K562 (cell line): ENCODE results near the gene NF2. TPM values are rescaled to one million over a fixed set of nuclear protein-coding genes. Genes with fewer than 3 reads are reported as not detected.

Source experiments
- ATAC-seq: fragments of 200-7000 bp; cut with Tn5 transposase; 3 replicates; pipeline ENCODE4 v1.9.1; 2020; ENCODE audit warnings: moderate library complexity
- BruUV-seq: library from RNA; stranded (reverse); fragments of 400-500 nt; replicated peaks from 2 replicates; lab custom pipeline; 2021; lab: Mats Ljungman, UMichigan
- CTCF ChIA-PET: fragments of 300-600 bp; formaldehyde crosslinking; extraction: SDS; loops from one replicate; lab custom pipeline; 2021; ENCODE audit warnings: low intra/inter-chr PET ratio; lab: Yijun Ruan, JAX
- POLR2A ChIA-PET: fragments of 300-600, 350-650 bp; sonication (Branson Sonifier 250); formaldehyde crosslinking; extraction: SDS; loops from one replicate; lab custom pipeline; 2021; ENCODE audit warnings: antibody characterized with exemption, inconsistent platforms; lab: Yijun Ruan, JAX
- DNase-seq, 4 experiments: peaks; one replicate each; pipeline versions ENCODE4 v3.0.0 to v3.0.0-alpha.2; 2011 to 2018; ENCODE audit warnings: low spot score in 3 of 4, mixed read lengths in 3 of 4; ENCODE audit errors: extremely low read depth in 1 of 4
- FAIRE-seq: peaks from 2 replicates; lab custom pipeline; 2011; peaks lifted over from hg19 to GRCh38; lab: Jason Lieb, UNC
- H2AFZ ChIP-seq: 2 replicates; pipeline ENCODE4 v1.6.0; 2011; ENCODE audit warnings: low read depth, low read length, control low read depth, inconsistent platforms
- H3K27ac ChIP-seq: fragments of 200-600 bp; 3 replicates; pipeline ENCODE4 v1.8.0; 2011; ENCODE audit warnings: low read depth, mild to moderate bottlenecking, control low read depth, inconsistent platforms, low read length, moderate library complexity, mixed read lengths; ENCODE audit errors: extremely low read depth
- H3K27me3 ChIP-seq, 2 experiments: fragments of 300-600 bp in 1 of 2; 2 replicates in 1 of 2; 3 replicates in 1 of 2; pipeline versions ENCODE4 v1.6.0 to v1.8.0; 2011; ENCODE audit warnings: inconsistent platforms in 2 of 2, low read length in 2 of 2, mild to moderate bottlenecking in 1 of 2, mixed read lengths in 1 of 2, moderate library complexity in 1 of 2; ENCODE audit not compliant: control insufficient read depth in 2 of 2, insufficient read depth in 2 of 2
- H3K36me3 ChIP-seq: fragments of 300-600 bp; 3 replicates; pipeline ENCODE4 v1.8.0; 2011; ENCODE audit warnings: mild to moderate bottlenecking, low read length, inconsistent platforms; ENCODE audit not compliant: control insufficient read depth, insufficient read depth
- H3K4me1 ChIP-seq, 2 experiments: fragments of 200-600 bp in 1 of 2; replicated peaks in 1 of 2; 2 replicates in 1 of 2; 3 replicates in 1 of 2; pipeline versions ENCODE4 v1.5.1 to v1.8.0; 2011; ENCODE audit warnings: inconsistent platforms in 2 of 2, low read length in 2 of 2, mild to moderate bottlenecking in 1 of 2, mixed read lengths in 1 of 2, moderate library complexity in 1 of 2; ENCODE audit not compliant: control insufficient read depth in 2 of 2, insufficient read depth in 2 of 2
- H3K4me2 ChIP-seq: 2 replicates; pipeline ENCODE4 v1.6.1; 2011; ENCODE audit warnings: low read length, control low read depth, inconsistent platforms, mixed read lengths; ENCODE audit not compliant: insufficient read depth
- H3K4me3 ChIP-seq: fragments of 200-600 bp; sonication (generic), shearing (Covaris generic); 2 replicates; pipeline ENCODE4 v1.5.1; 2016; ENCODE audit warnings: control low read depth, inconsistent platforms
- H3K79me2 ChIP-seq: fragments of 200-600 bp; 3 replicates; pipeline ENCODE4 v1.8.0; 2011; ENCODE audit warnings: low read length, inconsistent platforms; ENCODE audit not compliant: control insufficient read depth, insufficient read depth
- H3K9ac ChIP-seq, 2 experiments: 2 replicates each; pipeline versions ENCODE4 v1.6.0 to v1.6.1; 2011; ENCODE audit warnings: low read depth in 2 of 2, low read length in 2 of 2, control low read depth in 1 of 2, inconsistent platforms in 1 of 2, mild to moderate bottlenecking in 1 of 2, mixed read lengths in 1 of 2; ENCODE audit not compliant: insufficient read depth in 1 of 2
- H3K9me1 ChIP-seq: one replicate; pipeline ENCODE4 v1.6.0; 2011; ENCODE audit warnings: inconsistent platforms, mild to moderate bottlenecking, low read length, moderate library complexity; ENCODE audit not compliant: control insufficient read depth, insufficient read depth
- H3K9me3 ChIP-seq: replicated peaks from 2 replicates; pipeline ENCODE4 v1.5.1; 2011; ENCODE audit warnings: low read depth, low read length, inconsistent platforms; ENCODE audit not compliant: control insufficient read depth, insufficient read depth
- H4K20me1 ChIP-seq: replicated peaks from 2 replicates; pipeline ENCODE4 v1.6.1; 2011; ENCODE audit warnings: low read length, inconsistent platforms, mixed read lengths; ENCODE audit not compliant: control insufficient read depth, insufficient read depth
- BRCA1 ChIP-seq, 2 experiments: fragments of 450-650 bp in 1 of 2; sonication (generic) in 1 of 2; formaldehyde crosslinking in 1 of 2; IDR thresholded peaks; 2 replicates each; pipeline versions ENCODE4 v1.5.0 to v1.6.1; 2017 to 2020; ENCODE audit warnings: mild to moderate bottlenecking in 1 of 2, missing genetic modification reagents in 1 of 2
- HDAC3 ChIP-seq: fragments of 450-650 bp; IDR thresholded peaks from 2 replicates; pipeline ENCODE4 v1.6.1; 2018; ENCODE audit warnings: borderline replicate concordance, mild to moderate bottlenecking, moderate library complexity; ENCODE audit not compliant: partially characterized antibody
- TAL1 ChIP-seq: fragments of 450-650 bp; IDR thresholded peaks from 2 replicates; pipeline ENCODE4 v1.6.1; 2016; ENCODE audit warnings: mild to moderate bottlenecking
- ZBTB9 ChIP-seq: fragments of 450-650 bp; formaldehyde crosslinking; IDR thresholded peaks from 2 replicates; pipeline ENCODE4 v1.4.0; 2020; ENCODE audit warnings: mild to moderate bottlenecking, moderate library complexity
- ZNF398 ChIP-seq: fragments of 250-450 bp; sonication (Bioruptor Pico); IDR thresholded peaks from 2 replicates; pipeline ENCODE4 v1.8.0; 2021; ENCODE audit warnings: moderate library complexity, mild to moderate bottlenecking, inconsistent platforms
- ZNF57 ChIP-seq: fragments of 450-650 bp; formaldehyde crosslinking; IDR thresholded peaks from 2 replicates; pipeline ENCODE4 v1.4.0; 2020; ENCODE audit warnings: mild to moderate bottlenecking, moderate library complexity
- WGBS: fragments of 100-300 bp; shearing (Covaris generic); methylation state at CpG from one replicate; pipeline ENCODE4 v1.1.6; 2016; ENCODE audit warnings: low coverage, mixed read lengths; ENCODE audit not compliant: insufficient coverage; ENCODE audit errors: missing lambda C conversion rate; 5-methylcytosine and 5-hydroxymethylcytosine counted together
- in situ Hi-C: fragments of 300-500 bp; cut with MboI; formaldehyde crosslinking; loops from 4 replicates; pipeline ENCODE4 v1.15.0; 2018; ENCODE audit warnings: inconsistent platforms, mixed read lengths
- intact Hi-C: fragments of 100-400 bp; cut with micrococcal nuclease; formaldehyde crosslinking; loops from 2 replicates; pipeline ENCODE4 v1.14.2; 2022
- polyA plus RNA-seq, 8 experiments: library from polyadenylated mRNA; depleted of rRNA in 4 of 8; stranded (reverse) in 5 of 8; unstranded in 3 of 8; fragments of >200 nt; fragmentation: Nextera tagmentation in 2 of 8; fragmentation: Illumina TruSeq in 1 of 8; extraction: Ambion mirVana in 2 of 8; extraction: Trizol in 1 of 8; gene quantifications; 2 replicates each; pipeline versions ENCODE4 v1.2.1 to v1.2.3, GENCODE V29; 2011 to 2014; ENCODE audit warnings: inconsistent platforms in 1 of 8, missing spikeins in 1 of 8
- total RNA-seq, 7 experiments: library from RNA; depleted of rRNA in 6 of 7; stranded (reverse); fragments of >200 nt in 6 of 7; fragmentation: Illumina TruSeq in 2 of 7; extraction: Trizol in 2 of 7; gene quantifications; 2 replicates each; pipeline versions ENCODE4 v1.2.1 to v1.2.3, GENCODE V29; 2011 to 2021; ENCODE audit warnings: low replicate concordance in 1 of 7

Gene NF2
- total and polyA plus RNA-seq, 9 of the 15 experiments (the other 6 are each of a cell fraction or from before 2014, with no cell fraction given): 2.2 to 32.5 (median 15.2) TPM

DNA sequence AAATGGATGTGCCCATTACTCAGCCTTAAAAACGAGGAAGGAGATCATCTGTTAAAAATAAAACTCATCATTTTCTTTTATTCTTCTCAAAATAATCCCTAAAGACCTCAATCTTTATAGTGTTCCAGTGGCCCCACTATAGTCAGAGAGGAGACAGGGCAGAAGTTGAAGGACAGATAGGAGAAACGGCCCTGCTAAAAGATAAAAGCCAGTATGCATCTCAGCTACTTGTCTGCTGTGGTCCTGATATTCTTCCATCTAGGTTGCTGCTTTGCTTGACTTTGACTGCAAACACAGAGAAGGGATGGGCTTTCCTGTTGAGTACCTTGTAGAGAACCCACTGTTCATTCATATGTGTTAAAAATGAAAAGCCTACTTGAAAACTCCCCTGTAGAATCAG, 31.4 kb downstream of the NF2 start:
- intact Hi-C loops: loop anchor here (2.0 kb wide), 1 partner anchor 454 kb away; no protein-coding TSS in a partner anchor
- CTCF ChIA-PET: interaction anchor here (0.8 to 2.6 kb wide), 4 partner anchors 452 to 620 kb away, joined by 3 to 16 read pairs (median 4); no protein-coding TSS in a partner anchor
- Histone ChIP-seq H3K36me3 (peaks cover 30% of the 10 kb centered on the region; the same call in 2 of the 3 replicates), H3K27me3 (no peaks in the 10 kb centered on the region), H3K9me1 (no peaks in the 10 kb centered on the region), H3K4me2 (no peak overlapping the region), H3K4me1 (peaks cover 0 to 9% of the 10 kb centered on the region in 2 experiments; a peak in 3 of 5 replicates), H3K27ac (no peak overlapping the region), H3K9me3 (no peaks in the 10 kb centered on the region), H3K4me3 (no peak overlapping the region), H2AFZ (no peak overlapping the region), H3K79me2 (peaks cover 45% of the 10 kb centered on the region), H4K20me1 (peaks cover 17% of the 10 kb centered on the region; the same call in 1 of the 2 replicates), H3K9ac (no peak overlapping the region)
- FAIRE-seq: no peak
- POLR2A ChIA-PET: no interaction called here
- 20% methylated on average over 2 of the region's 2 CpGs for WGBS
- BruUV-seq: no TSS peak
- ATAC-seq: no peak
- TF ChIP-seq ZBTB9 (CRISPR knock-in tag) (no peak), TAL1 (no peak), ZNF57 (no peak), ZNF398 (CRISPR knock-in tag) (no peak), BRCA1 (IDR thresholded peaks at IDR 0.05) (no peak), BRCA1 (CRISPR knock-in tag; IDR thresholded peaks at IDR 0.05) (no peak), HDAC3 (no peak)
- no peak for DNase-seq
- in situ Hi-C loops: no loop called here
